NAMALWA (cell line): ENCODE data around the gene PRDX1.
"Not testable (repeated sequence)": the region's sequence is repeated elsewhere in the genome, so short reads cannot be mapped to it uniquely, and the experiment has no call there.

Source experiments
- DNase-seq: peaks from one replicate; pipeline ENCODE4 v3.0.0-alpha.2; 2015; ENCODE audit warnings: low spot score

The PRDX1 gene

GRCh38 chr1:45503462-45504360 lies 18.0 kb downstream of the PRDX1 start:
- DNase-seq: no peak

GRCh38 chr1:45501505-45501859 lies 20.2 kb downstream of the PRDX1 start:
- no peak for DNase-seq

GRCh38 chr1:45499415-45499769 lies 22.3 kb downstream of the PRDX1 start:
- DNase-seq: peak; percentile 58

- no peak for DNase-seq
Observed at GRCh38 chr1:45498279-45498678, 23.4 kb downstream of the PRDX1 start.

- DNase-seq: peak; percentile 81
Observed at GRCh38 chr1:45493116-45493697, 28.5 kb downstream of the PRDX1 start.

GRCh38 chr1:45492691-45493090 lies 29.0 kb downstream of the PRDX1 start:
- DNase-seq: no peak

GRCh38 chr1:45491487-45492260 lies 30.0 kb downstream of the PRDX1 start:
- DNase-seq: no peak

GRCh38 chr1:45490626-45491486 lies 30.8 kb downstream of the PRDX1 start, which contains the start of gene TESK2:
Gene TESK2 (minus strand): TSS chr1:45491163. CDS start chr1:45457785, 33,378 bp downstream.
- DNase-seq: peak; percentile 99

GRCh38 chr1:45490121-45490625 lies 31.5 kb downstream of the PRDX1 start:
- no peak for DNase-seq

- DNase-seq: not testable (repeated sequence)
Observed at GRCh38 chr1:45489379-45489778, 32.3 kb downstream of the PRDX1 start.

GRCh38 chr1:45488666-45489377 lies 32.9 kb downstream of the PRDX1 start:
- DNase-seq: no peak

- DNase-seq: no peak
Observed at GRCh38 chr1:45485949-45486348, 35.7 kb downstream of the PRDX1 start.

- no peak for DNase-seq
Observed at GRCh38 chr1:45479039-45479748, 42.5 kb downstream of the PRDX1 start.

- DNase-seq: no peak
Observed at GRCh38 chr1:45478121-45478814, 43.4 kb downstream of the PRDX1 start.

GRCh38 chr1:45477646-45478045 lies 44.0 kb downstream of the PRDX1 start:
- no peak for DNase-seq

- DNase-seq: not testable (repeated sequence)
Observed at GRCh38 chr1:45474194-45474593, 47.5 kb downstream of the PRDX1 start.

- DNase-seq: no peak
Observed at GRCh38 chr1:45473302-45473701, 48.4 kb downstream of the PRDX1 start.

- DNase-seq: no peak
Observed at GRCh38 chr1:45470306-45470798, 51.3 kb downstream of the PRDX1 start.

GRCh38 chr1:45467353-45467752 lies 54.3 kb downstream of the PRDX1 start:
- DNase-seq: not testable (repeated sequence)
